A549 (cell line): ENCODE measurements around the gene MAML3.

Experiments
- CTCF ChIP-seq: fragments of >200 bp; sonication (Bioruptor Twin); formaldehyde crosslinking; IDR thresholded peaks from 3 replicates; pipeline ENCODE4 v1.5.1; 2016
- FOSL2 ChIP-seq, 2 experiments: fragments of 450-650 bp in 1 of 2; fragments of >200 bp in 1 of 2; sonication (Bioruptor Twin) in 1 of 2; formaldehyde crosslinking; IDR thresholded peaks; 2 replicates each; pipeline versions ENCODE4 v1.5.0 to v1.6.1; 2016 to 2020; ENCODE audit warnings: mild to moderate bottlenecking in 1 of 2, moderate library complexity in 1 of 2
- HDAC2 ChIP-seq: fragments of 200-600 bp; sonication (generic); IDR thresholded peaks from 2 replicates; pipeline ENCODE4 v1.6.1; 2016
- POLR2A ChIP-seq: IDR thresholded peaks from 2 replicates; pipeline ENCODE4 v1.6.1; 2012; ENCODE audit warnings: mild to moderate bottlenecking, low read length
- RAD21 ChIP-seq, 2 experiments: fragments of >200 bp in 1 of 2; sonication (Bioruptor Twin) in 1 of 2; formaldehyde crosslinking in 1 of 2; IDR thresholded peaks in 1 of 2; conservative IDR thresholded peaks in 1 of 2; 2 replicates in 1 of 2; 3 replicates in 1 of 2; pipeline ENCODE4 v1.6.1; 2012 to 2018; ENCODE audit warnings: inconsistent platforms in 1 of 2
- ZFP36 ChIP-seq: fragments of 450-650 bp; IDR thresholded peaks from 2 replicates; pipeline ENCODE4 v1.6.1; 2014; ENCODE audit warnings: borderline replicate concordance; ENCODE audit not compliant: partially characterized antibody

- no peak for TF ChIP-seq HDAC2
- TF ChIP-seq ZFP36: no peak
- no peak for TF ChIP-seq FOSL2 (IDR thresholded peaks at IDR 0.05)
- TF ChIP-seq FOSL2 (CRISPR knock-in tag; IDR thresholded peaks at IDR 0.05): no peak
- no peak for TF ChIP-seq CTCF
- TF ChIP-seq RAD21 (conservative IDR thresholded peaks at IDR 0.05 in 1 of 2, IDR thresholded peaks at IDR 0.05 in 1 of 2): no peak
- no peak for TF ChIP-seq POLR2A
These were observed 408.8 kb downstream of the MAML3 start for GRCh38 chr4:139745111-139745639.
